ENCODE data around the gene FAM47E. TPM values are rescaled to one million over a fixed set of nuclear protein-coding genes. Genes with fewer than 3 reads are reported as not detected.

The FAM47E gene, protein sequence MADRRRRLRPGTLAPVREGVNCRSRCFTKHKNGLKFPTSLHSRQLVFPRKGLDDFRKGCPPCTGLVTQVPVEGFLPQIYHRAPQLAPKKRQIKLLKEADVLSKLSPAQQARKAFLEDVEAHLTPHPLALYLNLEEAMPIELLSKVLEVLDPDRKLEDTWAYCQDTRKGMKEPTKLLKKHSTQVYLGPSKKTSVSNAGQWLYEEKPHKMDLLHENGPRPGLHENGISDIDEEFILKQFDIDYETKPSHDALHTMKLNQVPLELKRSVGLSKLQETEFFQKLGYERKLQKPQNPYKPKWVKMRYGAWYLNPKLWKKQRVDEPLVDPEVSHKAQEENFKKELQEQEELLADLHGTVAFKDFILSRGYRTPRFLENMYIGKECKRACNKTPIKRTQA
- total RNA-seq (1 to 10 TPM in 8 of 9 donors, under 1 TPM in 1; 0.48 to 4.9 (median 2.5) TPM), polyA plus RNA-seq (1 to 10 TPM in 1 of 2 donors, under 1 TPM in 1; 0.36 to 3.2 TPM)
- long read RNA-seq, donor 1, partial matches to known transcripts, result 2 of 7 reads
- long read RNA-seq, donor 1, other reads (novel, unspliced or antisense), result 3 of 7 reads
- long read RNA-seq, donor 2, partial matches to known transcripts, result 2 of 11 reads
- long read RNA-seq, donor 2, other reads (novel, unspliced or antisense), result 7 of 11 reads
- long read RNA-seq, donor 3, partial matches to known transcripts, result 1 of 12 reads
- long read RNA-seq, donor 3, other reads (novel, unspliced or antisense), result 9 of 12 reads

DNA sequence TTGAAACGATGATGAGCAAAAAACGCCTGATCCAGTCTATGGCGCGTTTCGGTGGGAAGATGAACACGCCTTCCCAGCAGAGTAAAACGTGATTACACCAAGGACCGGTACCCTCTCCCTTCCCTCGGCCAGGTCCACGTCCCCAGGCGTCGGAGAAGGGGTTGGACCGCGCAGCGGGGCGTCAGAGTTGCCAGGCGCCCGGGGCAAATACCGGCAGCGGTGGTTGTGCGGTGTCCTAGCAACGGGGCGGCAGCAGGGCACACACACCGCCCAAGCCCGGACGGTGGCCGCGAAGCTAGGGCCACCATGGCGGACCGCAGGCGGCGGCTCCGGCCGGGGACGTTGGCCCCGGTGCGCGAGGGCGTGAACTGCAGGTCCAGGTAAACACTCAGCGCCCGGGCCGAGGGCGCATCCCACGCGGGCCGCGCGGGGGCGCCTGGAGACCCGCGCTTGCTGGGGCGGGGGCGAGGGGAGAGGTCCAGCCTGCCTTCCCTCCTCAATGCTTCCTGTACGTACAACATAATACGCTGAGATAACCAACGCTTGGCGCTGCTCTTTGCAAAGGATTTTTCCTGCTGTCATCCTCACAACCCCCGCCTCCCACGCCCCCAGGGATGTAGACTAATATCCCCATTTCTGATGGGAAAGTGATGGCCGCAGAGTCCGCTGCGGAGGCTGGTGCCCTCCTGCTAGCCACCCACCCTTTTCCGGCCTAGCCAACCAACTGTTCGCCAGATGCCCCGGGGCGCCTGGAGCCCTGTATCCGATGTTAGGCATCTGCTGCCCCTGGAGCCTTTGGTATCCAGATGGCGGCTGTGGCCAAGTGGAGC, at the start of gene FAM47E:
TSS of gene FAM47E (plus strand) at position 281 of the 830 bp plus-strand sequence. CDS start at position 307, 26 bp downstream.
- Histone ChIP-seq H3K36me3 (no peaks in the 10 kb centered on the region), H3K4me3 (peak within 1 kb of the TSS; percentile 20 to 73 (median 63)), H3K27ac (peak within 1 kb of the TSS in 7 of 12 donors; percentile 4 to 62 (median 46)), H3K9me3 (no peaks in the 10 kb centered on the region), H3K27me3 (peaks cover 0 to 50% (median 0%) of the 10 kb centered on the region in 9 donors), H3K4me1 (peaks cover 0 to 17% (median 8%) of the 10 kb centered on the region in 12 donors)
- ATAC-seq (peak; percentile 96 to 99 (median 99)), DNase-seq (peak; percentile 71 to 89 (median 87))
- WGBS, 4 donors, result 4 to 9% (median 7%) methylated on average over 34 to 68 of the region's 68 CpGs
- intact Hi-C loops (cut with DNase I), result loop anchor here in 6 of 10 donors (5.0 to 10.0 kb wide), 7 partner anchors 53 to 253 kb away; partner anchors contain the start of genes STBD1 (in 2 of the 6) and CCDC158 (in 1 of the 6)
- TF ChIP-seq POLR2A (IDR thresholded peaks at IDR 0.05), result peak in 1 of 2 donors; percentile 29
- TF ChIP-seq, protein P1, sequence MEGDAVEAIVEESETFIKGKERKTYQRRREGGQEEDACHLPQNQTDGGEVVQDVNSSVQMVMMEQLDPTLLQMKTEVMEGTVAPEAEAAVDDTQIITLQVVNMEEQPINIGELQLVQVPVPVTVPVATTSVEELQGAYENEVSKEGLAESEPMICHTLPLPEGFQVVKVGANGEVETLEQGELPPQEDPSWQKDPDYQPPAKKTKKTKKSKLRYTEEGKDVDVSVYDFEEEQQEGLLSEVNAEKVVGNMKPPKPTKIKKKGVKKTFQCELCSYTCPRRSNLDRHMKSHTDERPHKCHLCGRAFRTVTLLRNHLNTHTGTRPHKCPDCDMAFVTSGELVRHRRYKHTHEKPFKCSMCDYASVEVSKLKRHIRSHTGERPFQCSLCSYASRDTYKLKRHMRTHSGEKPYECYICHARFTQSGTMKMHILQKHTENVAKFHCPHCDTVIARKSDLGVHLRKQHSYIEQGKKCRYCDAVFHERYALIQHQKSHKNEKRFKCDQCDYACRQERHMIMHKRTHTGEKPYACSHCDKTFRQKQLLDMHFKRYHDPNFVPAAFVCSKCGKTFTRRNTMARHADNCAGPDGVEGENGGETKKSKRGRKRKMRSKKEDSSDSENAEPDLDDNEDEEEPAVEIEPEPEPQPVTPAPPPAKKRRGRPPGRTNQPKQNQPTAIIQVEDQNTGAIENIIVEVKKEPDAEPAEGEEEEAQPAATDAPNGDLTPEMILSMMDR (IDR thresholded peaks at IDR 0.05), result peak; percentile 9 to 59 (median 38)

DNA sequence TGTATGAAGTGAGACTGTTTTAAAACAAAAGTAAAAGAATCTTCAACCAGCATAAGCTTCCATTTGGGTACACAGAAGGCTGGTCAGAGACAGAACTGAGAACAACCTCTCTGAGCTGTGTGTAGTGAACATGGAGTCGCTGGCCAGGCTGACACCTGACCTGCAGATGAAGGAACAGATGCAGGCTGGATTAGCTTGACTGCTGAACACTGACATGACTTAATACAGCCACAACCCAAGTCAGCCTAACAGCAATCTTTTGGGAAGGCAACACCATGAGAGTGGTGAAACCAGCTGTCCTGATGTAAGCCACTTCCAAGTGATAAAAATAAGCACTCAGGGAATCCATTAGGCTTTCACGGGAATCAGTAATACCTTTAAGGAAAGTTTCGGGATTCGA, 48.0 kb upstream of the FAM47E start:
- Histone ChIP-seq H3K4me1 (peaks cover 14 to 97% (median 79%) of the 10 kb centered on the region in 12 donors), H3K36me3 (no peaks in the 10 kb centered on the region), H3K9me3 (no peaks in the 10 kb centered on the region), H3K27ac (peak overlapping the region in 3 of 12 donors; percentile 5 to 24 (median 13)), H3K27me3 (no peaks in the 10 kb centered on the region), H3K4me3 (no peak overlapping the region)
- no peak for TF ChIP-seq POLR2A (IDR thresholded peaks at IDR 0.05)
- TF ChIP-seq, protein P1 (IDR thresholded peaks at IDR 0.05), result no peak
- WGBS, 4 donors, result 58 to 71% (median 63%) methylated on average over 4 of the region's 4 CpGs
- DNase-seq (no peak), ATAC-seq (peak in 1 of 4 donors; percentile 23)
- intact Hi-C loops (cut with DNase I), result loop anchor here in 1 of 10 donors (10.0 kb wide), 1 partner anchor 101 kb away; the partner anchor contains the start of gene STBD1

DNA sequence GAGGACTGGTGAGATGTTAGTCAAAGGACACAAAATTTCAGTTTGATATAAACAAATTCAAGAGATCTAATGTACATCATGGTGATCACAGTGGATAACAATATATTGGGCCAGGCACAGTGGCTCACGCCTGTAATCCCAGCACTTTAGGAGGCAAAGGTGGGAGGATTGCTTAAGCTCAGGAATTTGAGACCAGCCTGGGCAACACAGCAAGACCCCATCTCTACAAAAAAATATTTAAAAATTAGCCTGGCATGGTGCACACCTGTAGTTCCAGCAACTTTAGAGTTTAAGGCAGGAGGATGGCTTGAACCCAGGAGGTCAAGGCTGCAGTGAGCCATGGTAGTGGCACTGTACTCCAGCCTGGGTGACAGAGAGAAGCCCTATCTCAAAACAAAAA, 46.6 kb upstream of the FAM47E start:
- Histone ChIP-seq H3K27me3 (no peaks in the 10 kb centered on the region), H3K36me3 (no peaks in the 10 kb centered on the region), H3K27ac (peak overlapping the region in 1 of 12 donors; percentile 24), H3K4me1 (peaks cover 18 to 98% (median 80%) of the 10 kb centered on the region in 12 donors), H3K4me3 (no peak overlapping the region), H3K9me3 (no peaks in the 10 kb centered on the region)
- ATAC-seq, result no peak
- no peak for TF ChIP-seq POLR2A (IDR thresholded peaks at IDR 0.05)
- TF ChIP-seq, protein P1 (IDR thresholded peaks at IDR 0.05), result no peak
- intact Hi-C loops (cut with DNase I), result loop anchor here in 1 of 10 donors (10.0 kb wide), 1 partner anchor 100 kb away; the partner anchor contains the start of gene STBD1
- 97 to 100% (median 100%) methylated on average over 1 of the region's 1 CpG for WGBS, 4 donors
- DNase-seq, result no peak

Measured in heart left ventricle (tissue), 16 donors.